ENCODE measurements around the gene MEGF6. TPM values are rescaled to one million over a fixed set of nuclear protein-coding genes. Genes with fewer than 3 reads are reported as not detected.
A peak's percentile ranks its signal among the peaks of the same experiment; 100 is the strongest.

MEGF6 gene
- total and polyA plus RNA-seq, 2 experiments from 2014 or later, result 11.6 to 21.9 TPM

GRCh38 chr1:3522112-3522511 lies 89.2 kb downstream of the MEGF6 start:
- Histone ChIP-seq H3K9me2 (replicated peaks; ENCODE audit: insufficient read depth) (no peaks in the 10 kb centered on the region), H3K4me2 (no peak overlapping the region), H3K4me1 (ENCODE audit: insufficient read depth) (peaks cover 5% of the 10 kb centered on the region), H3K27ac (peak overlapping the region; percentile 34), H4K20me1 (ENCODE audit: insufficient read depth, poor library complexity, severe bottlenecking) (no peaks in the 10 kb centered on the region), H3K4me3 (no peak overlapping the region), H3K9me3 (ENCODE audit: low read depth) (no peaks in the 10 kb centered on the region), H2AFZ (no peak overlapping the region), H3K36me3 (replicated peaks; ENCODE audit: insufficient read depth, low read depth) (no peaks in the 10 kb centered on the region), H3K27me3 (no peaks in the 10 kb centered on the region), H3K79me2 (no peaks in the 10 kb centered on the region)
- WGBS (ENCODE audit: low lambda C conversion rate, missing lambda C conversion rate), result 92% methylated on average over 13 of the region's 13 CpGs
- no peak for DNase-seq (ENCODE audit: low spot score)
- TF ChIP-seq EZH2phosphoT487 (IDR thresholded peaks at IDR 0.05; ENCODE audit: low read depth, severe bottlenecking, unreplicated experiment), result no peak
- no peak for TF ChIP-seq EZH2 (IDR thresholded peaks at IDR 0.05; ENCODE audit: borderline replicate concordance)
- no peak for TF ChIP-seq CTCF (IDR thresholded peaks at IDR 0.05; ENCODE audit: poor library complexity)

- Histone ChIP-seq H3K79me2 (no peaks in the 10 kb centered on the region), H3K4me1 (ENCODE audit: insufficient read depth) (peaks cover 5% of the 10 kb centered on the region), H3K9me2 (replicated peaks; ENCODE audit: insufficient read depth) (no peaks in the 10 kb centered on the region), H3K4me2 (no peak overlapping the region), H3K4me3 (no peak overlapping the region), H2AFZ (no peak overlapping the region), H4K20me1 (ENCODE audit: insufficient read depth, poor library complexity, severe bottlenecking) (no peaks in the 10 kb centered on the region), H3K9me3 (ENCODE audit: low read depth) (no peaks in the 10 kb centered on the region), H3K27me3 (no peaks in the 10 kb centered on the region), H3K27ac (no peak overlapping the region), H3K36me3 (replicated peaks; ENCODE audit: insufficient read depth, low read depth) (no peaks in the 10 kb centered on the region)
- DNase-seq (ENCODE audit: low spot score), result no peak
- no peak for TF ChIP-seq EZH2 (IDR thresholded peaks at IDR 0.05; ENCODE audit: borderline replicate concordance)
- TF ChIP-seq CTCF (IDR thresholded peaks at IDR 0.05; ENCODE audit: poor library complexity), result no peak
- TF ChIP-seq EZH2phosphoT487 (IDR thresholded peaks at IDR 0.05; ENCODE audit: low read depth, severe bottlenecking, unreplicated experiment), result no peak
- 92% methylated on average over 13 of the region's 16 CpGs for WGBS (ENCODE audit: low lambda C conversion rate, missing lambda C conversion rate)
Observed at GRCh38 chr1:3521426-3521825, 89.9 kb downstream of the MEGF6 start.

GRCh38 chr1:3520419-3521378 lies 90.6 kb downstream of the MEGF6 start:
- Histone ChIP-seq H3K9me3 (ENCODE audit: low read depth) (no peaks in the 10 kb centered on the region), H3K79me2 (no peaks in the 10 kb centered on the region), H3K27me3 (no peaks in the 10 kb centered on the region), H3K9me2 (replicated peaks; ENCODE audit: insufficient read depth) (no peaks in the 10 kb centered on the region), H3K4me3 (no peak overlapping the region), H4K20me1 (ENCODE audit: insufficient read depth, poor library complexity, severe bottlenecking) (no peaks in the 10 kb centered on the region), H3K27ac (no peak overlapping the region), H3K4me1 (ENCODE audit: insufficient read depth) (peaks cover 5% of the 10 kb centered on the region), H2AFZ (no peak overlapping the region), H3K4me2 (no peak overlapping the region), H3K36me3 (replicated peaks; ENCODE audit: insufficient read depth, low read depth) (no peaks in the 10 kb centered on the region)
- no peak for DNase-seq (ENCODE audit: low spot score)
- TF ChIP-seq EZH2 (IDR thresholded peaks at IDR 0.05; ENCODE audit: borderline replicate concordance), result no peak
- no peak for TF ChIP-seq CTCF (IDR thresholded peaks at IDR 0.05; ENCODE audit: poor library complexity)
- no peak for TF ChIP-seq EZH2phosphoT487 (IDR thresholded peaks at IDR 0.05; ENCODE audit: low read depth, severe bottlenecking, unreplicated experiment)
- 92% methylated on average over 19 of the region's 24 CpGs for WGBS (ENCODE audit: low lambda C conversion rate, missing lambda C conversion rate)

All from hepatocyte (in vitro differentiated cells).